Panc1 (cell line): ENCODE data around the gene COL27A1. TPM values are rescaled to one million over a fixed set of nuclear protein-coding genes. Genes with fewer than 3 reads are reported as not detected.

Source experiments
- ATAC-seq: fragments of 200-7000 bp; cut with Tn5 transposase; 2 replicates; pipeline ENCODE4 v1.9.1; 2020; ENCODE audit warnings: mild to moderate bottlenecking, moderate library complexity
- BruUV-seq: library from RNA; stranded (reverse); fragments of 400-500 nt; replicated peaks from 2 replicates; lab custom pipeline; 2021; lab: Mats Ljungman, UMichigan
- CTCF ChIA-PET: fragments of 300-600 bp; sonication (Branson Sonifier 250); formaldehyde crosslinking; loops from one replicate; lab custom pipeline; 2022; ENCODE audit warnings: antibody characterized with exemption; lab: Charles Lee
- POLR2A ChIA-PET: fragments of 300-600 bp; sonication (Branson Sonifier 250); formaldehyde crosslinking; loops from one replicate; lab custom pipeline; 2022; ENCODE audit warnings: antibody characterized with exemption; lab: Charles Lee
- DNase-seq: peaks from one replicate; pipeline ENCODE4 v3.0.0-alpha.2; 2010; ENCODE audit warnings: low read depth, low spot score
- H3K27ac ChIP-seq: 2 replicates; pipeline ENCODE4 v1.5.1; 2011; ENCODE audit warnings: mild to moderate bottlenecking, low read length, inconsistent platforms
- H3K27me3 ChIP-seq: fragments of 200-500 bp; sonication (Bioruptor generic); 2 replicates; pipeline ENCODE4 v1.6.0; 2014; ENCODE audit warnings: low read length, inconsistent platforms; ENCODE audit not compliant: control insufficient read depth, insufficient read depth
- H3K36me3 ChIP-seq: fragments of 200-500 bp; sonication (Bioruptor generic); 2 replicates; pipeline ENCODE4 v1.5.1; 2014; ENCODE audit warnings: inconsistent platforms, mild to moderate bottlenecking, low read length, moderate library complexity; ENCODE audit not compliant: control insufficient read depth, insufficient read depth
- H3K4me1 ChIP-seq: 2 replicates; pipeline ENCODE4 v1.5.1; 2011; ENCODE audit warnings: inconsistent platforms, mild to moderate bottlenecking, low read length, moderate library complexity; ENCODE audit not compliant: control insufficient read depth, insufficient read depth
- H3K4me3 ChIP-seq, 2 experiments: 2 replicates each; pipeline ENCODE4 v1.5.1; 2011 to 2012; ENCODE audit warnings: low read depth in 2 of 2, low read length in 2 of 2, mild to moderate bottlenecking in 2 of 2, inconsistent platforms in 1 of 2, moderate library complexity in 1 of 2
- H3K9me3 ChIP-seq: fragments of 200-500 bp; sonication (Bioruptor generic); 2 replicates; pipeline ENCODE4 v1.5.1; 2014; ENCODE audit warnings: low read depth, mild to moderate bottlenecking, inconsistent platforms, low read length, moderate library complexity; ENCODE audit not compliant: control insufficient read depth, insufficient read depth
- CTCF ChIP-seq: fragments of 450-650 bp; IDR thresholded peaks from 2 replicates; pipeline ENCODE4 v1.5.1; 2017; ENCODE audit warnings: mild to moderate bottlenecking
- POLR2AphosphoS5 ChIP-seq: IDR thresholded peaks from 2 replicates; pipeline ENCODE4 v1.6.1; 2012; ENCODE audit warnings: mild to moderate bottlenecking, low read depth, low read length, moderate library complexity
- REST ChIP-seq, 2 experiments: IDR thresholded peaks; 2 replicates each; pipeline ENCODE4 v1.6.1; 2011 to 2012; ENCODE audit warnings: low read depth in 2 of 2, control low read depth in 1 of 2, low read length in 1 of 2, mild to moderate bottlenecking in 1 of 2, moderate library complexity in 1 of 2; ENCODE audit not compliant: insufficient read depth in 1 of 2
- SIN3A ChIP-seq: IDR thresholded peaks from 2 replicates; pipeline ENCODE4 v1.6.1; 2012; ENCODE audit warnings: low read depth, mild to moderate bottlenecking, low read length, moderate library complexity, borderline replicate concordance; ENCODE audit not compliant: insufficient read depth
- TCF7L2 ChIP-seq: IDR thresholded peaks from 2 replicates; pipeline ENCODE4 v1.6.1; 2011; ENCODE audit warnings: mild to moderate bottlenecking, low read depth, low read length, inconsistent platforms
- in situ Hi-C: cut with HindIII; loops from 2 replicates; pipeline ENCODE4 v1.10.0; 2016; ENCODE audit warnings: low sequenced_read_pairs, low pct_unique_long_range_greater_than_20kb
- intact Hi-C: fragments of 100-400 bp; cut with micrococcal nuclease; formaldehyde crosslinking; loops from one replicate; pipeline ENCODE4 v1.10.0; 2022; ENCODE audit not compliant: unreplicated experiment
- total RNA-seq: library from RNA; stranded (reverse); gene quantifications from one replicate; pipeline ENCODE4 v1.2.1, GENCODE V29; 2021; ENCODE audit not compliant: unreplicated experiment

The COL27A1 gene
- total RNA-seq, 1 experiment from 2014 or later: 5.1 TPM

- no peaks in the 10 kb centered on the region for H3K9me3 ChIP-seq
- H3K27ac ChIP-seq: no peak overlapping the region
- intact Hi-C loops (no loop called here), in situ Hi-C loops (no loop called here)
- H3K4me3 ChIP-seq: no peak overlapping the region
- POLR2A ChIA-PET: no interaction called here
- BruUV-seq: no TSS peak
- CTCF ChIA-PET: no interaction called here
- H3K36me3 ChIP-seq: no peaks in the 10 kb centered on the region
- no peaks in the 10 kb centered on the region for H3K27me3 ChIP-seq
- ATAC-seq (no peak), DNase-seq (no peak)
- TF ChIP-seq POLR2AphosphoS5: no peak
- no peak for TF ChIP-seq CTCF
- TF ChIP-seq SIN3A: no peak
- TF ChIP-seq REST (IDR thresholded peaks at IDR 0.05; ENCODE audit: insufficient read depth in 1 of 2, low read depth in 2 of 2, low read length in 1 of 2): no peak
- no peak for TF ChIP-seq TCF7L2
- H3K4me1 ChIP-seq: no peaks in the 10 kb centered on the region
These were observed 59.5 kb downstream of the COL27A1 start for GRCh38 chr9:114214686-114215414.

- intact Hi-C loops (no loop called here), in situ Hi-C loops (no loop called here)
- TF ChIP-seq TCF7L2 (no peak), CTCF (no peak), SIN3A (no peak), POLR2AphosphoS5 (no peak), REST (IDR thresholded peaks at IDR 0.05; ENCODE audit: insufficient read depth in 1 of 2, low read depth in 2 of 2, low read length in 1 of 2) (no peak)
- no peaks in the 10 kb centered on the region for H3K9me3 ChIP-seq
- H3K4me3 ChIP-seq: no peak overlapping the region
- H3K27ac ChIP-seq: no peak overlapping the region
- DNase-seq: no peak
- no peaks in the 10 kb centered on the region for H3K27me3 ChIP-seq
- no peaks in the 10 kb centered on the region for H3K4me1 ChIP-seq
- ChIA-PET CTCF (no interaction called here), POLR2A (no interaction called here)
- no peaks in the 10 kb centered on the region for H3K36me3 ChIP-seq
- no TSS peak for BruUV-seq
- no peak for ATAC-seq
These were observed 60.7 kb downstream of the COL27A1 start for GRCh38 chr9:114216081-114216480.
